Panc1 (cell line): Measurements from ENCODE around the gene FRRS1. TPM values are rescaled to one million over a fixed set of nuclear protein-coding genes. Genes with fewer than 3 reads are reported as not detected.

Source experiments
- ATAC-seq: fragments of 200-7000 bp; cut with Tn5 transposase; 2 replicates; pipeline ENCODE4 v1.9.1; 2020; ENCODE audit warnings: mild to moderate bottlenecking, moderate library complexity
- BruUV-seq: library from RNA; stranded (reverse); fragments of 400-500 nt; replicated peaks from 2 replicates; lab custom pipeline; 2021; lab: Mats Ljungman, UMichigan
- CTCF ChIA-PET: fragments of 300-600 bp; sonication (Branson Sonifier 250); formaldehyde crosslinking; loops from one replicate; lab custom pipeline; 2022; ENCODE audit warnings: antibody characterized with exemption; lab: Charles Lee
- POLR2A ChIA-PET: fragments of 300-600 bp; sonication (Branson Sonifier 250); formaldehyde crosslinking; loops from one replicate; lab custom pipeline; 2022; ENCODE audit warnings: antibody characterized with exemption; lab: Charles Lee
- DNase-seq: peaks from one replicate; pipeline ENCODE4 v3.0.0-alpha.2; 2010; ENCODE audit warnings: low read depth, low spot score
- H3K27ac ChIP-seq: 2 replicates; pipeline ENCODE4 v1.5.1; 2011; ENCODE audit warnings: mild to moderate bottlenecking, low read length, inconsistent platforms
- H3K27me3 ChIP-seq: fragments of 200-500 bp; sonication (Bioruptor generic); 2 replicates; pipeline ENCODE4 v1.6.0; 2014; ENCODE audit warnings: low read length, inconsistent platforms; ENCODE audit not compliant: control insufficient read depth, insufficient read depth
- H3K36me3 ChIP-seq: fragments of 200-500 bp; sonication (Bioruptor generic); 2 replicates; pipeline ENCODE4 v1.5.1; 2014; ENCODE audit warnings: inconsistent platforms, mild to moderate bottlenecking, low read length, moderate library complexity; ENCODE audit not compliant: control insufficient read depth, insufficient read depth
- H3K4me1 ChIP-seq: 2 replicates; pipeline ENCODE4 v1.5.1; 2011; ENCODE audit warnings: inconsistent platforms, mild to moderate bottlenecking, low read length, moderate library complexity; ENCODE audit not compliant: control insufficient read depth, insufficient read depth
- H3K4me3 ChIP-seq, 2 experiments: 2 replicates each; pipeline ENCODE4 v1.5.1; 2011 to 2012; ENCODE audit warnings: low read depth in 2 of 2, low read length in 2 of 2, mild to moderate bottlenecking in 2 of 2, inconsistent platforms in 1 of 2, moderate library complexity in 1 of 2
- H3K9me3 ChIP-seq: fragments of 200-500 bp; sonication (Bioruptor generic); 2 replicates; pipeline ENCODE4 v1.5.1; 2014; ENCODE audit warnings: low read depth, mild to moderate bottlenecking, inconsistent platforms, low read length, moderate library complexity; ENCODE audit not compliant: control insufficient read depth, insufficient read depth
- POLR2AphosphoS5 ChIP-seq: IDR thresholded peaks from 2 replicates; pipeline ENCODE4 v1.6.1; 2012; ENCODE audit warnings: mild to moderate bottlenecking, low read depth, low read length, moderate library complexity
- REST ChIP-seq, 2 experiments: IDR thresholded peaks; 2 replicates each; pipeline ENCODE4 v1.6.1; 2011 to 2012; ENCODE audit warnings: low read depth in 2 of 2, control low read depth in 1 of 2, low read length in 1 of 2, mild to moderate bottlenecking in 1 of 2, moderate library complexity in 1 of 2; ENCODE audit not compliant: insufficient read depth in 1 of 2
- SIN3A ChIP-seq: IDR thresholded peaks from 2 replicates; pipeline ENCODE4 v1.6.1; 2012; ENCODE audit warnings: low read depth, mild to moderate bottlenecking, low read length, moderate library complexity, borderline replicate concordance; ENCODE audit not compliant: insufficient read depth
- TCF7L2 ChIP-seq: IDR thresholded peaks from 2 replicates; pipeline ENCODE4 v1.6.1; 2011; ENCODE audit warnings: mild to moderate bottlenecking, low read depth, low read length, inconsistent platforms
- in situ Hi-C: cut with HindIII; loops from 2 replicates; pipeline ENCODE4 v1.10.0; 2016; ENCODE audit warnings: low sequenced_read_pairs, low pct_unique_long_range_greater_than_20kb
- intact Hi-C: fragments of 100-400 bp; cut with micrococcal nuclease; formaldehyde crosslinking; loops from one replicate; pipeline ENCODE4 v1.10.0; 2022; ENCODE audit not compliant: unreplicated experiment
- total RNA-seq: library from RNA; stranded (reverse); gene quantifications from one replicate; pipeline ENCODE4 v1.2.1, GENCODE V29; 2021; ENCODE audit not compliant: unreplicated experiment
- TF ChIP-seq, protein P1 (sequence below): fragments of 450-650 bp; IDR thresholded peaks from 2 replicates; pipeline ENCODE4 v1.5.1; 2017; ENCODE audit warnings: mild to moderate bottlenecking

FRRS1 gene
- total RNA-seq, 1 experiment from 2014 or later: 1.2 TPM

GRCh38 chr1:99677416-99677815 is 89.0 kb downstream of the FRRS1 start:
- BruUV-seq: no TSS peak
- Histone ChIP-seq H3K4me1 (no peaks in the 10 kb centered on the region), H3K4me3 (no peak overlapping the region), H3K36me3 (no peaks in the 10 kb centered on the region), H3K27ac (no peak overlapping the region), H3K9me3 (no peaks in the 10 kb centered on the region), H3K27me3 (no peaks in the 10 kb centered on the region)
- no peak for TF ChIP-seq SIN3A
- TF ChIP-seq, protein P1, sequence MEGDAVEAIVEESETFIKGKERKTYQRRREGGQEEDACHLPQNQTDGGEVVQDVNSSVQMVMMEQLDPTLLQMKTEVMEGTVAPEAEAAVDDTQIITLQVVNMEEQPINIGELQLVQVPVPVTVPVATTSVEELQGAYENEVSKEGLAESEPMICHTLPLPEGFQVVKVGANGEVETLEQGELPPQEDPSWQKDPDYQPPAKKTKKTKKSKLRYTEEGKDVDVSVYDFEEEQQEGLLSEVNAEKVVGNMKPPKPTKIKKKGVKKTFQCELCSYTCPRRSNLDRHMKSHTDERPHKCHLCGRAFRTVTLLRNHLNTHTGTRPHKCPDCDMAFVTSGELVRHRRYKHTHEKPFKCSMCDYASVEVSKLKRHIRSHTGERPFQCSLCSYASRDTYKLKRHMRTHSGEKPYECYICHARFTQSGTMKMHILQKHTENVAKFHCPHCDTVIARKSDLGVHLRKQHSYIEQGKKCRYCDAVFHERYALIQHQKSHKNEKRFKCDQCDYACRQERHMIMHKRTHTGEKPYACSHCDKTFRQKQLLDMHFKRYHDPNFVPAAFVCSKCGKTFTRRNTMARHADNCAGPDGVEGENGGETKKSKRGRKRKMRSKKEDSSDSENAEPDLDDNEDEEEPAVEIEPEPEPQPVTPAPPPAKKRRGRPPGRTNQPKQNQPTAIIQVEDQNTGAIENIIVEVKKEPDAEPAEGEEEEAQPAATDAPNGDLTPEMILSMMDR: no peak
- no peak for TF ChIP-seq REST (IDR thresholded peaks at IDR 0.05; ENCODE audit: insufficient read depth in 1 of 2, low read depth in 2 of 2, low read length in 1 of 2)
- no peak for TF ChIP-seq POLR2AphosphoS5
- TF ChIP-seq TCF7L2: no peak
- ChIA-PET CTCF (no interaction called here), POLR2A (no interaction called here)
- ATAC-seq (no peak), DNase-seq (no peak)
- in situ Hi-C loops: no loop called here
- intact Hi-C loops: no loop called here

GRCh38 chr1:99676876-99677275 is 89.6 kb downstream of the FRRS1 start:
- ChIA-PET CTCF (no interaction called here), POLR2A (no interaction called here)
- intact Hi-C loops (no loop called here), in situ Hi-C loops (no loop called here)
- no peaks in the 10 kb centered on the region for H3K4me1 ChIP-seq
- no peak overlapping the region for H3K4me3 ChIP-seq
- DNase-seq (no peak), ATAC-seq (no peak)
- H3K27ac ChIP-seq: no peak overlapping the region
- no peaks in the 10 kb centered on the region for H3K27me3 ChIP-seq
- H3K9me3 ChIP-seq: no peaks in the 10 kb centered on the region
- no TSS peak for BruUV-seq
- TF ChIP-seq REST (IDR thresholded peaks at IDR 0.05; ENCODE audit: insufficient read depth in 1 of 2, low read depth in 2 of 2, low read length in 1 of 2) (no peak), POLR2AphosphoS5 (no peak), TCF7L2 (no peak), SIN3A (no peak)
- TF ChIP-seq, protein P1: no peak
- H3K36me3 ChIP-seq: no peaks in the 10 kb centered on the region
